Measurements from ENCODE around the gene CELF4.

Gene CELF4

DNA sequence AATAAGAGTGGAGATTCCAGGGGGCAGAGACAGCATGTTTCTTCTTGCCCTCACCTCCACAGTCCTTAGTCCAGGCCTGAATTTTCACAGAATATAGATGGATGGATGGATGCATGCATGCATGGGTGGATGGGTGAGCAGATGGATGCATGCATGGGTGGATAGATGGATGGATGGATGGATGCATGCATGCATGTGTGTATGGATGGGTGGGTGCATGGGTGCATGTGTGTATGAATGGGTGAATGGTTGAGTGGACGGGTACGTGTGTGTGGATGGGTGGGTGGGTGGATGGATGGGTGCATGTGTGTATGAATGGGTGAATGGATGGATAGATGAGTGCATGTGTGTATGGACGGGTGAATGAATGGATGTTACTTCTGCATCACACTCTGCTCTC is 153.3 kb downstream of the CELF4 start:
- DNase-seq (ENCODE audit: low read depth in 2 of 2), result no peak

DNA sequence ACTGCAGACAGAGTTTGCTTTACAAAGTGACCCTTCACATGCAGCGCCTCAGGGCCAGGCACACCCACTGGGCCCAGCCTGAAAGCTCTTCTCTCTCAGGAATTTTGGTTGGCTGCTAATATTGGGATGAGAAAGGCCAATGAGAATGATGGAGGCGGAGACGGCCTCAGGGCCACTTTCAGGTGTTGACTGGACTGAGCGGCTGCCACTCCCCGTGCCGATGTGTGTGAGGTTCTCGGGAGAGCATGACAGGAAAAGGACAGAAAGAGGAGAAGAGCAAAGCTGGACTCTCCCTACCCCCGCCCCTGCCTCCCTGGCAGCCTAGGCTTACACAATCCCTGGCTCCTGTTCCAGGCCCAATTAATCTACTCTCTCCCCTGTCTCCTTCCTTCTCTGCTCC is 155.7 kb downstream of the CELF4 start:
- no peak for DNase-seq (ENCODE audit: low read depth in 2 of 2)

GRCh38 chr18:37408676-37409265 is 156.8 kb downstream of the CELF4 start:
- no peak for DNase-seq (ENCODE audit: low read depth in 2 of 2)

DNA sequence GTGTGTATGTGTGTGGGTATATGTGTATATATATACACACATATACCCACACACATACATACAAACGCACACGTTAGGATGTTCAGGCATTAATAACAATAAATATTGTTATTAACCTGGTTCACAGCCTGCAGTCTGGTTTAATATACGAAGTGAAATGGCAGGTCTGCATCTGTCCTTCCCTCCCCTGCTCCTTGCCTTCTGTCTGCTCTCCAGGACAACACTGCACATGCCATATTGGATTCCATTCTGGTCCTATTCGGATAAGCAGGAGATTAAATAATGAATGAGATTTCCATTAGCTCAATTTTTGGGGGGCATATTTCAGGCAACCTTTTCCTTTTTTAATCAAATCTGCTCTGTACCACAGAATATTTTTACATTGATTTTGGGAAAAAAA is 158.0 kb downstream of the CELF4 start:
- DNase-seq (ENCODE audit: low read depth in 2 of 2), result no peak

GRCh38 chr18:37405772-37406171 is 159.8 kb downstream of the CELF4 start:
- no peak for DNase-seq (ENCODE audit: low read depth in 2 of 2)

DNA sequence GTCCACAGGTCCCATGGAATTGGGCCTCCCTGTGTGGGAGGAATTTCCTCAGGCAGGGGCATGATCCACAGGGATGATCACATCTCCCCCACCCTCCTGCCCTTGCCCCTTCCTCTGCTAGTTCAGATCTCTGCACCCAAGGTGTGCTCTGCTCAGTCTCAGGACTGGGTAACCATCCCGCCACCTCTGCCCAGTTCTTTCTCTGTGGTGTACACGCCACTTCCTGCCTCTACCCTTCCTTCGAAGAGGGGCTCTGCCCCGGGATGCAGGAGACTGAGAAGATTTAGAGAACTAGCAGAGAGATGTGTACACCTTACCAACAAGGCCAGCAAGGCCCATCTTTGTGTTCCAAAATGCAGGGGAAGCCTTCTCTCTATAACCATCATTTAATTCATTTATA is 160.4 kb downstream of the CELF4 start:
- no peak for DNase-seq (ENCODE audit: low read depth in 2 of 2)

GRCh38 chr18:37403788-37404187 is 161.8 kb downstream of the CELF4 start:
- DNase-seq (ENCODE audit: low read depth in 2 of 2), result no peak

GRCh38 chr18:37403100-37403781 is 162.4 kb downstream of the CELF4 start:
- DNase-seq (ENCODE audit: low read depth in 2 of 2), result no peak

DNA sequence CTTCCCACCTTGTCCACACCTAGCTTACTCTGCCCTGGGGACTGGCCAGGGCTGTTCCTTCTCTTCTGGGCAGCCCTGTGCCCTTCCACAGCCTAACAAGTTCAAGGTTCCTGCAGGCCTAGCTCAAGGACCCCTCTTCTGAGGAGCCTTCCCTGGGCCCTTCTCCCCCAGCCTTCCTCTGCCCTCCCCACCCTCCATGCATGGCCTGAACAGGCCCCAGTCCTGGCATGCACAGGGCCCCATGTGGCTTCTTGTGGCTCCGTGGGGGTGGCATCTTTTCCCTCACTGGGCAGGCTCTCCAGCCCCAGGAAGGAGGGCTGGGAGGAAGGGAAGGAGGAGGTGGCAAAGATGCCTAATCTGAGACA is 162.9 kb downstream of the CELF4 start:
- no peak for DNase-seq (ENCODE audit: low read depth in 2 of 2)

GRCh38 chr18:37400802-37401201 is 164.8 kb downstream of the CELF4 start:
- no peak for DNase-seq (ENCODE audit: low read depth in 2 of 2)

DNA sequence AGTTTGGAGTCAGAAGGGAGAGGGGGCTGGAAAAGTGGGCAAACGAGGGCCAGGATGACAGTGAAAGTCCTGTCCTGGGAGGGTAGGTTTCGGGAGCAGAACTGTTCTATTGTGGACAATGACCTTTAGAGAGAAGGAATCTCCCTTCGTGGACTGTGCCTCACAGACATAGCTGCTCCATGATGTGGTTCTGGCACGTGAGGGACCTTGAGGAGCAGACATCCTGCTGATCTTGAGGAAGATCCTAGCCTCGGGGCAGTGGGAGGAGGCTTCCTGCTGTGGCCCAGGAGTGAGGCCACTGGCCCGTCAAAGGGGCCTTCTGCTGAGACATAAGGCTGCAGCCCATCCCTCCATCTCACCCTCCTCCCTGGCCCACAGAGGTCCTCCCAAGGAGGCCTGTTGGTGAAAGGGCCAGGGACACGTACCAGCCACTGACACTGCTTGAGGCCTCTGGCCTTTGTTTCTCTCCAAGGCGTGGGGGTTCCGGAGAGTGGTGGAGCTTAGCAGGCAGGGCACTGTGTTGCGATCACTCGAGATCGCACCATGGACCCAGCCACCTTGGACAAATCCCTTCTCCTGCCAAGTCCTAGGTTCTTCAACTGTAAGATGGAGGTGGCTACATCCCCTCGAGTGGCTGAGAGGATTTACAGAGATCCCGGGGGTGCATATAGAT is 167.2 kb downstream of the CELF4 start:
- DNase-seq (ENCODE audit: low read depth in 2 of 2), result no peak

DNA sequence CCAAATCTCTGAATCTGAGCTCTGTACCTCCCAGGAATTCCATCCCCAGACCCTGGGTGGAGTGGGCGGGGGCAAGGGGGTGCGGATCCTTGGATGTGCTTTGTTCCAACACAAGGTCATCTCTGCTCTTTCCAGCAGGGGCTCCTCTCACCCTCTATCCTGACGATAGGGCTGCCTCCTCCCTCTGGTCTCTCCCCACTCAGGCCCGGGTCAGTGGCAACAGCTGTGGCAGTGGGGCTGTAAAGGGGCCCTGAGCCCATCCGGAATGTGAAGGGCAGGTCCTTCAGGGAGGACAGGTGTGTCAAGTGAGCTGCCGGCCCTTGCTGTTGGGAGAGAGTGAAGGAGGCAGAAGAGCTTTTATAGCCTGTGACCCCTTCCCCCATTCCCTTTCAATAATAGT is 167.8 kb downstream of the CELF4 start:
- DNase-seq (ENCODE audit: low read depth in 2 of 2), result no peak

- DNase-seq (ENCODE audit: low read depth in 2 of 2), result no peak
Observed at GRCh38 chr18:37396971-37397720, 168.5 kb downstream of the CELF4 start.

DNA sequence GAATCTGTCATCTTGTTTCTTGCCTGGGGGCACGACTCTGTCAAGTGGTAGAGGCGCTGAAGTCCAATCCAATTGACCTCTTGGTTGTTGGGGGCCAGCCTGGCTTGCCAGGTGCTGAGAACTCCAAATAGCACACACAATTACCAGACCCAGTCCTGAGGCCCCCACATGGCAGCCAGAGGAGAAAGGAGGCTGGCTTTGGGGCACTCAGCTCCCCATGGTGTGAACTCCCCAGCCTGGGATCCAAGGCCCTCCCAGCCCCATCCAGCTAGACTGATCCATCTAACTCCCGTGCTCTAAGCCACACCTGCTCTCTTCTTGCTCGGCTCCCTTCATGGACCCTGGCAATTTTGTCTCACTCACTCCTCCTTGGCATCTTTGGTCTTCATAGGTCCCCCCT is 170.0 kb downstream of the CELF4 start:
- DNase-seq (ENCODE audit: low read depth in 2 of 2), result no peak

DNA sequence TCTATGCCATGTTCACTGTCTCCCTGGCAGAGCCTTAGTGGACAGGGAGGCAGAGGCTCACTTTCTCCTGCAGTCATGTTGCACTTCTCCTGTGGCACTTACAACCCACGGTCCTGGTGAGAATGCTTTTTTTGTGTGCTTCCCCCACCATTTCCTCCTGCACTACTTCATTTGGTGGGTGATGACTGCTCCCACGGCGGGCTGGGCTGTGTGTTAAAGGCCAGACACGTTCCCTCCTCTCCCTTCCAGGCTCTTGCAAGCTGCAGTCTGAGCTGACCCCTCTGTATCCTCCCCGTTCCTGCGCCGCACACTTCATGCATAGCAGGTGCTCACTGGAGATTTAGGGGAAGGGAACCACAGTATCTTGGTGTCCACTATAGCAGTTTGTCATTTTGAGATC is 170.5 kb downstream of the CELF4 start:
- no peak for DNase-seq (ENCODE audit: low read depth in 2 of 2)

DNA sequence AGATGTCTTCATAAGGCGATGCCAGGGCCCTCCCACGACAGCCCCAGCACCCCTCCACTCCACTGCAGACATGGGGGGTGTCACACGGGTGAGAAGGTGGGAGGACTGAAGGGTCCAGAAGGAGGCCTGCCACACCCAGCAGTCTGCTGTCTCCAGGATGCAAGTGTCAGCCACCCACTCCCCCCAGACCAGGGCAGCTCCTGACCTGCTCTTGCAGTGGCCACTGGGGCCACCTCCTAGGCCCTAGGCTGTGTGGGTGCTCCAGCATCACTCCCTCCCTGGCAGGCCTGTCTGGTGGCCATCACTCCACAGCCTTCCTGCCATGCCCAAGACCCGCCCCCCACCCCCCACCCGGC is 171.0 kb downstream of the CELF4 start:
- DNase-seq (ENCODE audit: low read depth in 2 of 2), result no peak

DNA sequence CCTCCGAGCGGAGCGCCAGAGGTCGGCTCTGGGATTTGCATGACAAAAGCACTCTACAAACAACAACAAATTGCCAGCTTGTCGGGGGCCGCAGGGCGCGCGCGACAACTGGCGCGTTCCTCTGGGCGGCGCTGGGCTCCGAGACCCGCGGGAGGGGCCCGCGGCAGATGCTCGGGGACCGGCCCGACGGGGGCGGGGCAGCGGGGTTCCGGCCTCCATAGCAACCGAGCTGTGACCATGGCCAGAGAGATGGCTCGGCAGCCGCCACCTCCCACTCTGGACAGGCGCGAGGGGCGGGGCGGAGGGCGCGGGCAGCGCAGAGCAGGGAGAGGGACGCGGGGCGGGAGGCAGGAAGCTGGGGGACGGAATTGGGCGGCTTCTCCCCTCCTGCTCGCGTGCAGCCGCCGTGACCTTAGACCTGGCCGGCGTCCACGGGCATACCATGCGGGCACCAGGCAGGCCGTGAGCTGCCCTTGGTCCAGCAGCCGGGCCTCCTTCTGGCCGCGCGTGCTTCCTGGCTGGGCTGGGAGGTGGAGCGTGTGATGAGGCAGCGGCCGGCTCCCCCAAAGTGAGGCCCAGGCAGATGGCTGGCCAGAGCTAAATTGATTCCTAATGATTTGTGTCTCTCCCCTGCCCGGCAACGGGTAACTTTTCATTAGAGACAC is 171.5 kb downstream of the CELF4 start:
- DNase-seq (ENCODE audit: low read depth in 2 of 2), result no peak

DNA sequence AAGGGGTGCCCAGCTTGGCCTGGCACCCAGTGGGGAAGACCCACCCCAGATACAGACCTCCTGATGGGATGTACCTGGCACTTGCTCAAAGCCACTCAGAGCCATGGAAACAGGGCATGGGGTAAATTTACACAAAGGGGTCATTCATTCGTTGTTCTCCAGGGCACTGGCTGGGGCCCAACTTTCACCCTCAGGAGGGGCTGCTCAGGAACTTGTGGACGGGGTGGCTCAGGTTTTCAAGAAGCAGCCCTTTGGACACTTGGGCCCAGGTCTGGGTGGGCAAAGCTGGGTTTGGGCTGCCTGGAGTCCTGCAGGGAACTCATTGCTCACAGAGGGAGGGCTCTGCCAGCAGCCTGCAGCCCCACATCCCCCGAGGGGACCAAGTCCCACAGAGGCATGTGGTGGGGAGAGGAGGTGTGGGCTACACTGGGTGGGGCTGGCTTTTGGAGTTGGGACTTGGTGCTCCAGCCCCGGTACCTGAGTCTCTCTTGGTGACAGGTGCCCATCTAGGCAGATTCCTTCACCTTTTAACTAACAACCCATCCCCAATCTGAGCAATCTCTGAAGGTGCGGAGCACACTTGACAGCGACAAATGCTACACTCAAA is 172.3 kb downstream of the CELF4 start:
- DNase-seq (ENCODE audit: low read depth in 2 of 2), result no peak

DNA sequence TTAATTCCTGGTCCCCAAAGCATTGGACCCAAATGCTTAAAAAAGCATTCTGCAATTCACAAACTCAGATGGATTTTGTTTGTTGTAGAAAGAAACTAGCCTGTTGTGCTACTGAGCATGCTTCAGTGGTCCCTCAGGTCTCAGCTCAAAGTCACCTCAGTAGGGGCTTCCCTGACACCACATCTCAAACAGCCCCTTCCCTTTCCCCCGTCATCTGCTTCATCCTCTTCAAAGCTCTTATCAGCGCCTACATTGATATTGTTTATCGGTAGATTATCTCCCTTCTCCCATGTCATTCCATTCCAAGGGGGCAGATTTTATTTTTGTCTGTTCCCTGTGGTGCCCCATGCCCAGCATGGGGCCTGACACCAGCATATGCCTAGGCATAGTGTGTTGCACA is 172.9 kb downstream of the CELF4 start:
- DNase-seq (ENCODE audit: low read depth in 2 of 2), result no peak

- DNase-seq (ENCODE audit: low read depth in 2 of 2), result no peak
Observed at GRCh38 chr18:37391698-37392548, 173.7 kb downstream of the CELF4 start.

- no peak for DNase-seq (ENCODE audit: low read depth in 2 of 2)
Observed at GRCh38 chr18:37391156-37391555, 174.4 kb downstream of the CELF4 start.
